ENCODE results near the gene SSH2. TPM values are rescaled to one million over a fixed set of nuclear protein-coding genes. Genes with fewer than 3 reads are reported as not detected.

SSH2 gene
- total and polyA plus RNA-seq, 4 donors, result 7.5 to 14.1 (median 11.2) TPM

DNA sequence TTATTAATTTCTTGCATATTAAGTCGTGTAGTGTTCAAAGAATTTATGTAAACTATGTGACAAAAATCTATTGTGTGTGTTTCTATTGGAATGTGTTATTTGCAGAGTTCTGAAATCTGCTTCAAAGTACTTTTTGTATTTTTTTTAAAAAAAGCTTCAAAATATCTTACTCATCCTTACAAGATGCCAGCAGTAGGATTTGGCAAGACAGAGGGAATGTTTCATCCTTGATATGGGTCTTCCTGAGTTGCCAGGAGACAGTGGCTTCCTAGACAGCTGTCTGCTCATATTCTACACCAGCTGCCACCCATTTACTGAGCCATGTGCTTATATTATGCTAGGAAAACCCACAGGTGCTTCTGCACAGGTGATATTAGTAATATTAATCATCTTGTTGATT lies 47.8 kb upstream of the SSH2 start (continued):
- TF ChIP-seq HNF4G (IDR thresholded peaks at IDR 0.05), result no peak

DNA sequence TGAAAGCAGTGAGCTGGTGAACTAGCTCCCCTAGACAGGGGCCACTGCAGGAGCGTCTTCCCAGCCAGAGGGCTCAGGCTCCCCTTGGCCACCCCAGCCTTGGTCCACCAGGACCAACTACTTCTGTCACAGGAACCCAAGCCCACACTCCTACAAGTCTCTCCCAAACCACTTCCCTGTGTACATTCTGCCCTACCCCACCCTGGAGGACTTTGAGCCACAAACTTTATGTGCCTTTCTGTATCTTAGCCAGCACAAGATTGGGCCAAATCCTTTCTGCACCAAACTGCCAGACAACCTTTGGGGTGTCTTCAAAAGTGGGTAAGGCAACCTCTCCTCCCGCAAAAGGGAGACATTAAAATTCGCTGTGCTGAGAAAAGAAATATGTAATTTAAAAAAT lies 43.0 kb upstream of the SSH2 start:
- DNase-seq (ENCODE audit: low spot score), result no peak
- Histone ChIP-seq H3K9ac (ENCODE audit: low read depth in 1 of 2, low read length in 2 of 2) (no peak overlapping the region), H3K36me3 (ENCODE audit: control insufficient read depth in 4 of 4, insufficient read depth in 3 of 4, low read depth in 1 of 4, low read length in 3 of 4) (no peaks in the 10 kb centered on the region), H3K27me3 (ENCODE audit: control insufficient read depth in 4 of 4, insufficient read depth in 4 of 4, low read length in 3 of 4) (no peaks in the 10 kb centered on the region), H3K4me3 (ENCODE audit: low read depth in 1 of 3, low read length in 3 of 3) (no peak overlapping the region), H3K9me3 (ENCODE audit: control insufficient read depth in 4 of 4, low read length in 3 of 4) (no peaks in the 10 kb centered on the region), H3K4me1 (ENCODE audit: control insufficient read depth in 4 of 4, insufficient read depth in 4 of 4, low read length in 3 of 4) (no peaks in the 10 kb centered on the region), H3K27ac (ENCODE audit: low read depth in 1 of 2, low read length in 2 of 2) (no peak overlapping the region)
- TF ChIP-seq FOXA2 (IDR thresholded peaks at IDR 0.05) (no peak), HNF4G (IDR thresholded peaks at IDR 0.05) (no peak), JUND (IDR thresholded peaks at IDR 0.05) (no peak), ATF3 (IDR thresholded peaks at IDR 0.05) (no peak)
- TF ChIP-seq, protein P1, sequence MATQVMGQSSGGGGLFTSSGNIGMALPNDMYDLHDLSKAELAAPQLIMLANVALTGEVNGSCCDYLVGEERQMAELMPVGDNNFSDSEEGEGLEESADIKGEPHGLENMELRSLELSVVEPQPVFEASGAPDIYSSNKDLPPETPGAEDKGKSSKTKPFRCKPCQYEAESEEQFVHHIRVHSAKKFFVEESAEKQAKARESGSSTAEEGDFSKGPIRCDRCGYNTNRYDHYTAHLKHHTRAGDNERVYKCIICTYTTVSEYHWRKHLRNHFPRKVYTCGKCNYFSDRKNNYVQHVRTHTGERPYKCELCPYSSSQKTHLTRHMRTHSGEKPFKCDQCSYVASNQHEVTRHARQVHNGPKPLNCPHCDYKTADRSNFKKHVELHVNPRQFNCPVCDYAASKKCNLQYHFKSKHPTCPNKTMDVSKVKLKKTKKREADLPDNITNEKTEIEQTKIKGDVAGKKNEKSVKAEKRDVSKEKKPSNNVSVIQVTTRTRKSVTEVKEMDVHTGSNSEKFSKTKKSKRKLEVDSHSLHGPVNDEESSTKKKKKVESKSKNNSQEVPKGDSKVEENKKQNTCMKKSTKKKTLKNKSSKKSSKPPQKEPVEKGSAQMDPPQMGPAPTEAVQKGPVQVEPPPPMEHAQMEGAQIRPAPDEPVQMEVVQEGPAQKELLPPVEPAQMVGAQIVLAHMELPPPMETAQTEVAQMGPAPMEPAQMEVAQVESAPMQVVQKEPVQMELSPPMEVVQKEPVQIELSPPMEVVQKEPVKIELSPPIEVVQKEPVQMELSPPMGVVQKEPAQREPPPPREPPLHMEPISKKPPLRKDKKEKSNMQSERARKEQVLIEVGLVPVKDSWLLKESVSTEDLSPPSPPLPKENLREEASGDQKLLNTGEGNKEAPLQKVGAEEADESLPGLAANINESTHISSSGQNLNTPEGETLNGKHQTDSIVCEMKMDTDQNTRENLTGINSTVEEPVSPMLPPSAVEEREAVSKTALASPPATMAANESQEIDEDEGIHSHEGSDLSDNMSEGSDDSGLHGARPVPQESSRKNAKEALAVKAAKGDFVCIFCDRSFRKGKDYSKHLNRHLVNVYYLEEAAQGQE (IDR thresholded peaks at IDR 0.05), result no peak
- 91% methylated on average over 3 of the region's 3 CpGs for WGBS

DNA sequence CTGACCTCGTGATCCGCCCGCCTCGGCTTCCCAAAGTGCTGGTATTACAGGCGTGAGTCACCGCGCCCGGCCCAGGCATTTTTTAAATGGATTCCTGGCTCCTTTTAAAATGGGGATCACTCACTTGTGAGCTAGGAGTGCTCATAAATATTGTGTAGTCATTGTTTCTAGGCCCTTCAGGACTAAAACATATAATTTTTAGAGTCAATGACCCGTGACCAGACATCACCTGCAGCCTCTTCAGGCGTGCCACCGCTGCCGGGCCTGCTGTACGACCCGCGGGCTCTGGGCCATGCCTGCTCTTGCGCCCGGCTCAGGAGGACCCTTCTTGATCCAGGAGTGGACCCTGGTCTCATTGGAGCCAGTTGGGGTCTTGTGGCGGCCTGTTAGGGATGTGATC lies 42.2 kb upstream of the SSH2 start:
- Histone ChIP-seq H3K9ac (ENCODE audit: low read depth in 1 of 2, low read length in 2 of 2) (no peak overlapping the region), H3K27ac (ENCODE audit: low read depth in 1 of 2, low read length in 2 of 2) (no peak overlapping the region), H3K36me3 (ENCODE audit: control insufficient read depth in 4 of 4, insufficient read depth in 3 of 4, low read depth in 1 of 4, low read length in 3 of 4) (no peaks in the 10 kb centered on the region), H3K4me3 (ENCODE audit: low read depth in 1 of 3, low read length in 3 of 3) (no peak overlapping the region), H3K27me3 (ENCODE audit: control insufficient read depth in 4 of 4, insufficient read depth in 4 of 4, low read length in 3 of 4) (no peaks in the 10 kb centered on the region), H3K4me1 (ENCODE audit: control insufficient read depth in 4 of 4, insufficient read depth in 4 of 4, low read length in 3 of 4) (no peaks in the 10 kb centered on the region), H3K9me3 (ENCODE audit: control insufficient read depth in 4 of 4, low read length in 3 of 4) (no peaks in the 10 kb centered on the region)
- DNase-seq (ENCODE audit: low spot score), result no peak
- WGBS, result 96% methylated on average over 18 of the region's 18 CpGs
- no peak for TF ChIP-seq TAF1 (conservative IDR thresholded peaks at IDR 0.05)
- TF ChIP-seq FOXA2 (IDR thresholded peaks at IDR 0.05), result no peak
- no peak for TF ChIP-seq MAX (IDR thresholded peaks at IDR 0.05)
- TF ChIP-seq, protein P1 (IDR thresholded peaks at IDR 0.05), result no peak
- TF ChIP-seq GABPA (IDR thresholded peaks at IDR 0.05 in 1 of 2, conservative IDR thresholded peaks at IDR 0.05 in 1 of 2), result no peak
- TF ChIP-seq FOXA1 (IDR thresholded peaks at IDR 0.05), result no peak
- no peak for TF ChIP-seq ATF3 (IDR thresholded peaks at IDR 0.05)
- TF ChIP-seq JUND (IDR thresholded peaks at IDR 0.05), result no peak
- TF ChIP-seq HNF4A (conservative IDR thresholded peaks at IDR 0.05), result no peak
- no peak for TF ChIP-seq NR2F2 (IDR thresholded peaks at IDR 0.05)
- no peak for TF ChIP-seq CTCF (IDR thresholded peaks at IDR 0.05; ENCODE audit: low read depth, low read length, missing input control)
- no peak for TF ChIP-seq SP1 (IDR thresholded peaks at IDR 0.05)
- TF ChIP-seq YY1 (IDR thresholded peaks at IDR 0.05), result no peak
